Gastroesophageal sphincter (tissue), 4 donors: ENCODE measurements around the gene SPATA21. TPM values are rescaled to one million over a fixed set of nuclear protein-coding genes. Genes with fewer than 3 reads are reported as not detected.

ENCODE experiments used
- ATAC-seq: fragments of 150-250 bp; one replicate; pipeline ENCODE4 v1.9.1; 2016; ENCODE audit warnings: mild to moderate bottlenecking, moderate library complexity
- H3K27ac ChIP-seq, 4 donors: fragments of 200-600 bp; sonication (generic) in 3 of 4; 1 replicate in 3 of 4; 2 replicates in 1 of 4; pipeline ENCODE4 v1.5.1; 2016 to 2019
- H3K27me3 ChIP-seq: fragments of 200-600 bp; sonication (generic); one replicate; pipeline ENCODE4 v1.5.1; 2019
- H3K36me3 ChIP-seq, 2 donors: fragments of 200-600 bp; sonication (generic); one replicate each; pipeline ENCODE4 v1.5.1; 2019; ENCODE audit warnings: control low read depth in 1 of 2
- H3K4me1 ChIP-seq, 3 donors: fragments of 200-600 bp; sonication (generic); 1 replicate in 2 of 3; 2 replicates in 1 of 3; pipeline ENCODE4 v1.5.1; 2016 to 2019; ENCODE audit warnings: control low read depth in 2 of 3
- H3K4me3 ChIP-seq, 2 donors: fragments of 200-600 bp; sonication (generic); one replicate each; pipeline ENCODE4 v1.5.1; 2019; ENCODE audit warnings: mild to moderate bottlenecking in 1 of 2, moderate library complexity in 1 of 2
- H3K9me3 ChIP-seq, 3 donors: fragments of 200-600 bp; sonication (generic); one replicate each; pipeline ENCODE4 v1.5.1; 2017 to 2019; ENCODE audit warnings: control low read depth in 2 of 3
- CTCF ChIP-seq, 4 experiments: fragments of 200-600 bp in 2 of 4; fragments of 450-650 bp in 2 of 4; sonication (generic) in 1 of 4; IDR thresholded peaks; one replicate each; pipeline ENCODE4 v1.5.1; 2017 to 2019; ENCODE audit warnings: antibody characterized with exemption in 4 of 4, mild to moderate bottlenecking in 2 of 4, moderate library complexity in 2 of 4
- EP300 ChIP-seq: sonication (generic); formaldehyde crosslinking; IDR thresholded peaks from one replicate; pipeline ENCODE4 v1.6.1; 2017; ENCODE audit warnings: antibody characterized with exemption, mild to moderate bottlenecking
- POLR2A ChIP-seq, 2 donors: fragments of 450-650 bp; IDR thresholded peaks; one replicate each; pipeline ENCODE4 v1.6.1; 2017; ENCODE audit warnings: antibody characterized with exemption in 2 of 2, mild to moderate bottlenecking in 2 of 2, moderate library complexity in 1 of 2
- POLR2AphosphoS5 ChIP-seq: sonication (generic); formaldehyde crosslinking; IDR thresholded peaks from one replicate; pipeline ENCODE4 v1.6.1; 2017; ENCODE audit warnings: antibody characterized with exemption
- WGBS, 2 donors: methylation state at CpG; one replicate each; pipeline ENCODE4 v1.1.5; 2018; ENCODE audit warnings: low coverage in 1 of 2; 5-methylcytosine and 5-hydroxymethylcytosine counted together
- total RNA-seq, 4 donors: library from RNA; depleted of rRNA; stranded (reverse); fragments of >200 nt; gene quantifications; one replicate each; pipeline ENCODE4 v1.1.0, GENCODE V29; 2016

The SPATA21 gene
- total RNA-seq, 4 donors from 2014 or later, result 0.12 to 3.6 TPM; not detected in 2

DNA sequence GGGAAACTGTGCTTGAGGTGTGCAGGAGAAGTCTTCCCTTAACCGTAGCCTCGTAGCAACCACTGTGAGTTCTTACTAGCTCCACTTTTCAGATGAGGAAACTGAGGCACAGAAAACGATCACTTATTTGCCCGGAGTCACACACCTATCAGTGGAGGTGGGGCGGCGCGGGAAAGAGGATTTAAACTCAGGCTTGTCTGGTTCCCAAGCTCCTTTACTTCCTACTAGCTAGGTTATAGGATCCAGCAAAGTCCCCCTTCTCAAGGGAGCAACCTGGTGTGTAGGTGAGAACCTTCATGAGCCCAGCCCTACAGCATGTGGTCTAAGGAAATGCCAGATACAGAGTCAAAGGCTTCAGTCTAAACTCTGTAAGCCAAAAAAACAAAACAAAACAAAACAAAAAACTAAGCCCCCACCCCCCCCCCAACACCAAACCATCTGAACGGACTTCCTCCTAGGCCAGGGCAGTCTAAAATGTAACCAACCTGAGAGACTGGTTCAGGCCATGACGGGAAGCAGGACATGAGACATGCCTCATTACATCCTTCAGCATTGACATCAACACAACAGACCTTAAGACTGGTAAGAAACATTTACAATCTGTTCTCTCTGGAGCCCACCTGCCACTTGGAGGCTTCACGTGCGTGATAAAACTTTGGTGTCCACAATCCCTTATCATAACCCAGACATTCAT, 84.2 kb downstream of the SPATA21 start:
- Histone ChIP-seq H3K4me3 (peak overlapping the region; percentile 78 to 84), H3K27ac (peak overlapping the region; percentile 43 to 96 (median 94)), H3K27me3 (no peaks in the 10 kb centered on the region), H3K9me3 (no peaks in the 10 kb centered on the region), H3K4me1 (peaks cover 0 to 42% (median 12%) of the 10 kb centered on the region in 3 donors), H3K36me3 (no peaks in the 10 kb centered on the region)
- TF ChIP-seq EP300 (no peak), CTCF (IDR thresholded peaks at IDR 0.05) (no peak), POLR2AphosphoS5 (no peak), POLR2A (IDR thresholded peaks at IDR 0.05) (no peak)
- ATAC-seq, result no peak
- 39 to 69% methylated on average over 5 to 9 of the region's 11 CpGs for WGBS, 2 donors

GRCh38 chr1:16351994-16352841, 85.0 kb downstream of the SPATA21 start, which contains the start of gene FBXO42:
TSS of gene FBXO42 (minus strand) at chr1:16352480. CDS start at chr1:16315418, 37,062 bp downstream.
- Histone ChIP-seq H3K27ac (peak within 1 kb of the TSS; percentile 80 to 96 (median 94)), H3K36me3 (no peaks in the 10 kb centered on the region), H3K9me3 (no peaks in the 10 kb centered on the region), H3K4me1 (peaks cover 0 to 49% (median 12%) of the 10 kb centered on the region in 3 donors), H3K4me3 (peak within 1 kb of the TSS; percentile 78 to 84), H3K27me3 (no peaks in the 10 kb centered on the region)
- peak; percentile 97 for ATAC-seq
- TF ChIP-seq EP300, result no peak
- peak; percentile 80 for TF ChIP-seq POLR2AphosphoS5
- TF ChIP-seq CTCF (IDR thresholded peaks at IDR 0.05), result peak in 3 of 4 experiments; percentile 41 to 66 (median 64)
- TF ChIP-seq POLR2A (IDR thresholded peaks at IDR 0.05), result peak; percentile 88
- WGBS, 2 donors, result 0% methylated on average over 1 of the region's 81 CpGs; no CpG with 5 or more reads in 1 of the 2 donors

GRCh38 chr1:16351456-16351993, 85.7 kb downstream of the SPATA21 start:
- WGBS, 2 donors, result 0 to 2% methylated on average over 12 to 14 of the region's 20 CpGs

DNA sequence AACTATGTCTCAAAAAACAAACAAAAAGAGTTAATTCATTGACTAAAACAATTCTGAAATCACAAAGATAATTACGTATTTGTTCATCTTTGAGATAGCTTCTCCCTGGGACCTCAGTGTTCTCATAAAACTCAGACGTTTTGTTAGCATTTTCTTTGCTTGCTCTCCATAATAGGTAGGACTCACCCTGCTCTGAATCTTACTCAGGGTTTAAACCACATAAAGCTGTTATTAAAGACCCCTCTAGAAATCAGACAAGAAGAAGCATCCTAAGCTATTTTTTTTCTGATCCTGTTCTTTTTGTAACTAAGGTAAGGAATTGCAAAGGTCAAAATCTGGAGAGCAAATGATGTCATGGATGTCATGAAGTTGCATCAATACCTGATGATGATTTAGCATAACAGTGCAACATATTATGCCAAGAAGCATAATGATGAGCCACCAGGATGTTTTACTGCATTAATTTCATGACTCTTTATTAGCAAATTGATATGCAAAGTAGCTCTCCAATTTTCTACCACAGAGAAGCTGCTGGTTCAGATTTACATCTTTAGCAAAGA, 87.3 kb downstream of the SPATA21 start:
- Histone ChIP-seq H3K4me1 (peaks cover 0 to 59% (median 12%) of the 10 kb centered on the region in 3 donors), H3K4me3 (peak overlapping the region in 1 of 2 donors; percentile 84), H3K9me3 (no peaks in the 10 kb centered on the region), H3K36me3 (no peaks in the 10 kb centered on the region), H3K27me3 (no peaks in the 10 kb centered on the region), H3K27ac (peak overlapping the region in 2 of 4 donors; percentile 41 to 94)
- TF ChIP-seq POLR2AphosphoS5, result no peak
- no peak for TF ChIP-seq CTCF (IDR thresholded peaks at IDR 0.05)
- TF ChIP-seq POLR2A (IDR thresholded peaks at IDR 0.05), result no peak
- no peak for TF ChIP-seq EP300
- no peak for ATAC-seq
- WGBS, 2 donors, result 41 to 51% methylated on average over 2 of the region's 2 CpGs

More at GRCh38 chr1:16351456-16351993, 85.7 kb downstream of the SPATA21 start:
- peak overlapping the region; percentile 78 to 84 for H3K4me3 ChIP-seq
- no peaks in the 10 kb centered on the region for H3K27me3 ChIP-seq
- no peaks in the 10 kb centered on the region for H3K9me3 ChIP-seq
- H3K4me1 ChIP-seq, result peaks cover 0 to 52% (median 12%) of the 10 kb centered on the region in 3 donors
- TF ChIP-seq EP300 (no peak), CTCF (IDR thresholded peaks at IDR 0.05) (no peak), POLR2AphosphoS5 (no peak), POLR2A (IDR thresholded peaks at IDR 0.05) (no peak)
- no peaks in the 10 kb centered on the region for H3K36me3 ChIP-seq
- ATAC-seq, result no peak
- H3K27ac ChIP-seq, result peak overlapping the region; percentile 80 to 96 (median 94)

Other genes starting within 250 kb of the SPATA21 start
- 1 to 10 TPM; 2.8 to 3.6 (median 3.4) TPM for gene ARHGEF19, start 224.8 kb downstream of the SPATA21 start, total RNA-seq
- gene CPLANE2, start 200.2 kb downstream of the SPATA21 start, total RNA-seq, result 10 to 100 TPM in 2 of 4 donors, 1 to 10 TPM in 2; 6.6 to 45.8 (median 11.0) TPM
- gene FBXO42, start 84.9 kb downstream of the SPATA21 start, total RNA-seq, result 10 to 100 TPM; 26.8 to 33.0 (median 29.7) TPM
- gene SZRD1, start 70.2 kb downstream of the SPATA21 start, total RNA-seq, result 100 to 1,000 TPM in 2 of 4 donors, 10 to 100 TPM in 2; 85.8 to 117 (median 99.4) TPM
- 10 to 100 TPM; 31.4 to 43.2 (median 37.6) TPM for gene NECAP2, start 3.3 kb upstream of the SPATA21 start, total RNA-seq
- gene RNU1-1, start 76.9 kb upstream of the SPATA21 start, total RNA-seq, result under 1 TPM in 3 of 4 donors, not detected in 1; under 0.01 TPM
- 10 to 100 TPM; 21.8 to 46.6 (median 30.7) TPM for gene NBPF1, start 176.1 kb upstream of the SPATA21 start, total RNA-seq
- under 1 TPM in 3 of 4 donors, not detected in 1; under 0.01 TPM for gene RNU1-3, start 229.5 kb upstream of the SPATA21 start, total RNA-seq